HG03196 (cell line): ENCODE data around the gene MYBPC1.

Experiments used
- ATAC-seq: cut with Tn5 transposase; IDR thresholded peaks from one replicate; pipeline ENCODE4 v1.9.1; 2021; ENCODE audit not compliant: unreplicated experiment

MYBPC1 gene

GRCh38 chr12:101599771-101600484 is 5.2 kb downstream of the MYBPC1 start:
- ATAC-seq = no peak

DNA sequence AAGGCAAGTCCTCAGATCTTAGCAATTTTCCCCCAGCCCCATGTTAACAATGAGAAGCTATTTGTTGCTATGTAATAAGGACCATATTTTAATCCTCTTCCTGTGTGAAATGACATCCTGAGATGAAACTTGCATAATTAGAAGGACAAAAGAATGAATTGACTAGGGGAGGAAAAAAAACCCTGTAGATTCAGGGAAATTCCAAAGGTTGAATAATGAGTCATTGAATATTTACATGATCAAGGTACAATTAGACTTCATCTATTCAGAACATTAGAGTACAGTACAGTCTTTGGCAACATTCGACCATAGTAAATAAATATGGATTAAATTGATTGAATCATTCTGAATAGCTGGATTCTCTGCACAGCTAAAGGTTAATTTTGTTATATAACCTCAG is 9.4 kb downstream of the MYBPC1 start:
- ATAC-seq = no peak

DNA sequence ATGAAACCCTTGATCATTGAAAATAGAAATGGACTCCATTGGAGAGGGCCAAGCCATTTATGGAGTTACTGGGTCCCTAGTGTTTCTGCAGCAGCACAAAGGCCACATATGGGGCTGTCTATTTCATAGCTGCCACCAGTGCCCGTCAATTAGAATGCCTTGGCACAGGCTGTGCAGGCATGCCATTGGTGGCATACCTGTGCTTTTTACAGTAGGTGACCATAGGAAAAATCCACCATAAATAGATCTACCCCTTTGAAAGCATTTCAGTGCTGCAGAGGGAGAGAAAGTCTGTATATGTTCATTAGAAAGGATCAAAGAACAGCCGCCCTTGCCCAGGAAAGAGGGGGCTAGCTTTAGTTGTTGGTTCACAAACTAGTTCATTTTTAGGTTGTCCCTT is 13.1 kb downstream of the MYBPC1 start:
- no peak for ATAC-seq

DNA sequence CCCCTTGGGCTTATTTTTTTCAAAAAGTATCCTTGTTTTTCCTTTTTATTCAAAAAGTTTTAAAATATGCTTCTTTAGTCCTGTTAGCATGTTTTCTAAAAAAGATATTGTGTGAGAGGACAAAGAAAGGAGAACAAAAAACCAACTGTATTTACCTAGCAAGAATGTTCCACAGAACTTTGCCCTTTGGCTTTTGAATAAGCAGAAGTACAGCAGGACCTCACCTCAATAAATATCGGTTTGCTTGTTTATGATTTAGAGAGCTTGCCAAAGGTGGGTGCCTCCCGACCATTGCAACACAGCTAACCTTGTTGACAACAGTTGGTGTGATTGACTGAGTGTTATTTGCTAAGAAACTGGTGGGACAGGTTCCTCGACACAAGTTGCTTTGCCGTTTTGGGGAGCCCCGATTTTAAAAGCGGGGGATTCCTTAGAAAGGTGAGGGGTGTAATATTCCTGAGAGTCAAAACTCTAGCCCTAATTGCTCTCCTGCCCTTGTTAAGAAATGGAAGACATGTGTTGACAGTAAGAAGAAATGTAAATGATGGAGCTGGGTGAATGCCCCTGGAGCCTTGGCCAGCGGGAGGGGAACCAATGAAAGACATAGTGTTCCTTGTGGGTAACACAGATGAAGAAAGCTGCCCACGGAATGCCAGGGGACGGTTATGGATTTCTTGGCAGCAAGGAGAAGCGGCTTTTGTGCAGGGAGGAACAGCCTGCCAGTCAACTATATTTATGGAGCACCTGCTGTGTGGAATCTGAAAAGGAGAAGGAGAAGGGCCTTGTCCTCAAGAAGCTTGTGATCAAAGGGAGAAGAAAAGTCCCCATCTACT is 13.7 kb downstream of the MYBPC1 start:
- no peak for ATAC-seq

GRCh38 chr12:101609198-101609597 is 14.4 kb downstream of the MYBPC1 start:
- ATAC-seq = no peak

- no peak for ATAC-seq
These were observed 17.6 kb downstream of the MYBPC1 start for GRCh38 chr12:101612160-101612916.

GRCh38 chr12:101616027-101616494 is 21.3 kb downstream of the MYBPC1 start:
- ATAC-seq = no peak

DNA sequence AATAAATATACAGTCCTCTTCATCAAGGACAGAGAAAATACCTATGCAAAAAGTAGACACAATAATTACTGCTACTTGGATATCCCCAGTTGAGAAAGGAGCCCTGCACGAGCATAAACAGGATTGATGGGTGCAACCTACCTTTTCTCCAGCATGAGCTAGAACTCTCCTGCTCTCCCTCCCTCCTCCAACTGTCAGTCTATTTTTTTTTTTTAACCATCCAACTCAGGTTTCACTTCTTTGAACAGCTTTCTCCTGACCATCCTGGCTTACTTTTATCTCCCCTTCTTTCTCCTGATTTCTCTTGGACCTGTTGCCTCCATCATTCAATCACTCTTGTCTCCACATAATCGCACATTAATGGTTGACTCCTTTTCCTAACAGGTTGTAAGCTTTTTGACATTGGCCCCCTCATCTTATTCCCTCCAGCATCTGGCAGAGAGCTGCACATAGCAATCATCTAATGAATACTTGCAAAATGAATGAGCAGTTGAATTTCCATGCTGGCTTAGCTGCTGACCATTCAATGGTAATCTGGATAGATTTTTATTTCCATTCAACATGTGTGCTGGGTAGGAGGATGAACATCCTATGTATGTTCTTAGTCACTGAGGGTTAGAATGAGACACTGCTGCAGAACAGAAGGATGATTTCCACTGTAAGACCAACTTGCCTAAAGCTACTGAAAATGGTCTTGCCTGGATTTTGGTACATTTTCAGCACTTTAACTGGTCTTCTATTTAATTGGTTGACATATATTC is 24.4 kb downstream of the MYBPC1 start:
- ATAC-seq = no peak

DNA sequence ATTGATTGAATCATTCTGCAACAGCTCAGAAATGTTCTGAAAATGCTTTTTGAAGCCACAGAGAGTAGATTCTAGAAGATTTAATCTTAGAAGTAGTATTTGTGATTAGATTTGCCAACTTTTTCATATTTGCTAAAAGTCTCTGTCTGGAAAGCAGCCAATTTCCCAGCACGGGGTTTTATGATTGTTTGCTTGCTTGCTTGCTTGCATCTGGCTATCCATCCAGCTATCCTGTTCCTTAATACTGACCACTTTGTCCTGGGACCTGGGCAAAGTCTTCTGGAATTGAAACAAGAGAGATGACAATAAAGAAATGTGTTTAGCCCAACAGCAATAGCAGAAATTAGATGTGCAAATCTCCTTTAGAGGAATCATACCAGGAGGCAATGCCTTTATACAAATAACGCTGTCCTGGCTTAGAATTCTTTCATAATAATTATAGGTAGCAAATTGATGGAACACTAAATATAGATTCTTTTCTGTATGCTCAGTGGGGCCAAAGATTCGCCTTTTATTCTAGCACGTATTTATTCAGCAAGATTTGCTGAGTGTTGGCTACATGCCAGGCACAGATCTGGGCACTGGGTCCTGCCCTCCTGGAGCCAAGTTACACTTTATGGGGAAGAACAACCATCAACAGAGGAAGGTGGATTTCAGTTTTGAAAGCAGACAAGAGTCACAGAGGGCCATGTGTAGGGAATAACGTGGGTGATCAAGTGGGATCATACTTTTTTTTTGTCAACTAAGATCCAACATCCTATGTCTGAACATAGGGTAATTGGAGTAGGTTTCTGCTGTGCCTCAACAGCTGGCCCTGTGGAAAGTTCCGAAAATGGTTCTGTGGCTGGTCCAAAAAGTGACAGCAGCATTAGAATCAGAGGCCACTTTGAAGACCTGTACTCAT is 25.3 kb downstream of the MYBPC1 start:
- no peak for ATAC-seq

DNA sequence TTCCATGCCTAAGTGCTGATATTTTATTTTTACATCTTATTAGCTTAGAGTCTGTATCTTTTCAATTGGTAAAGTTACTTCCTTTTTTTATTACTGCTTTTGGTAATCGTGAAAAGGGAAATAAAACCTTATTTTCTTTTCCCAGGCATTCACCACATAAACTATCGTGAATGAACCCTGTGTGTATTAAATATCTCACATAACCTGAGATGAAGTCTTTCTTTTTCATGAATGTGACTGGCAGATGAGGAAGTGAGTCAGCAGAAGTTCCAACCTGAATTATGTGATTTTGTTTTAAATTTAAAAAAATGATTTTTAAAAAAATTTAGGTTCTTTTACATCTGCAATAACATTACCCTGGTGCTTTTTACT is 26.0 kb downstream of the MYBPC1 start:
- no peak for ATAC-seq

GRCh38 chr12:101628676-101629075 is 33.9 kb downstream of the MYBPC1 start:
- ATAC-seq = no peak

GRCh38 chr12:101634724-101635123 is 40.0 kb downstream of the MYBPC1 start:
- ATAC-seq = peak; percentile 96

DNA sequence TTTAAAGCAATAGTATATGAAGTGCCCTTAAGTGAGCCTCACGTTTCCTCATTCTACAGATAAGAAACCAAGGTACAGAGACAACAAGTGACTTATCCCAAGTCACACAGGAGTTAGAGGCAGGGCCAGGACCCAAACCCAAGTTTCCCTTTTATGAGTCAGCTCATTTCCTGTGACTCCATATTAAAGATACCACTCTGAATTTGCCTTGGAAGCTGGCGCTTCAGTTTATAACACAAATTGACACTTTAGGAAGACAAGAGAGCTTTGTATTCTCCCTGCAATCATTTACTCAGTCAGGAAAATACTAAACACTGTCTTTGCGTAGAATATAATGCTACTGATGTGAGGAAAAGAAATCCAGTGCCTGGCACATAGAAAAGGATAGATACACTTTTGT is 43.2 kb downstream of the MYBPC1 start:
- ATAC-seq = no peak

GRCh38 chr12:101642115-101643067 is 47.6 kb downstream of the MYBPC1 start:
- no peak for ATAC-seq

- ATAC-seq = no peak
These were observed 52.9 kb downstream of the MYBPC1 start for GRCh38 chr12:101647711-101648110.

GRCh38 chr12:101648195-101648594 is 53.4 kb downstream of the MYBPC1 start:
- no peak for ATAC-seq

DNA sequence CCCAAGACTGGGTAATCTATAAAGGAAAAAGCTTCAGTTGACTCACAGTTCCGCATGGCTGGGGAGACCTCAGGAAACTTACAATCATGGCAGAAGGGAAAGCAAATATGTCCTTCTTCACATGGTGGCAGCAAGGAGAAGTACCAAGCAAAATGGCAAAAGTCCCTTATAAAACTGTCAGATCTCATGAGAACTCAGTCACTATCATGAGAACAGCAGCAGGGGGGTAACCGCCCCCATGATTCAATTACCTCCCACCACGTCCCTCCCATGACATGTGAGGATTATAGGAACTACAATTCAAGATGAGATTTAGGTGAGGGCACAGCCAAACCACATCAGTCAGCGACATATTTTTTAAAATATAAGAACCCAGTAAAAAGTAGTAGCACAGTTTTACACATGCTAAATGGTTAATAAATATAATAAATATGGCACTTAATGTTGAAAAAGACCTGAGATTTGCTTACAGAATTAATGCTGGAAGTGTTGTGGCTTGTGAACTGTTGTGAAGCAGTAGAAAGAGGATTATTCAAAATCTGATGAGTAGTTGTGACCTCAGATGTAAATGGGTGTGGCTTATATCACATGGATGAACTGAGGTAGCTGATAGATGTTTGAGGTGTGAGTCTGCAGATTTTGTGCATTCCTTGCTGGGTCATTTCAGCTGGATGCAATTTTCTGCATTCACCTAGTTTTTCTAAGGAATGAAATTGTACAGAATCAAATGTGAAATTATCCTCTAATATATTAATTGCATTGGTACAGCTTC is 55.8 kb downstream of the MYBPC1 start:
- no peak for ATAC-seq

DNA sequence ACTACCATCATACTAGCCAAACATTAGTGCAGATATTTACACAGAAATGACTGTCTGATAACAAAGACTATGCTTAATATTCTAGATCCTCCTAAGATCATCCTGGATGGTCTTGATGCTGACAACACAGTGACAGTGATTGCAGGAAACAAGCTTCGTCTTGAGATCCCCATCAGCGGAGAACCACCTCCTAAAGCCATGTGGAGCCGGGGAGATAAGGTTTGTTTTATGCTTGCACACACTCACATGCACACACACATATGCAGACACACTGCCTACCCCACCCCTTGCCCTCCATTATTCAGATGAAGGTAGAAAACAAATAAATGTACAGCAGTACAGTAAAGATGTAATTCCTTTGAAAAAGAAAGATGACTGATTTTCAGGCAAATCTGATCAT is 58.3 kb downstream of the MYBPC1 start:
- no peak for ATAC-seq
